K562 (cell line): ENCODE data around the gene KIF26A. TPM values are rescaled to one million over a fixed set of nuclear protein-coding genes. Genes with fewer than 3 reads are reported as not detected.
A peak's percentile ranks its signal among the peaks of the same experiment; 100 is the strongest.

ENCODE experiments used
- ATAC-seq: fragments of 200-7000 bp; cut with Tn5 transposase; 3 replicates; pipeline ENCODE4 v1.9.1; 2020; ENCODE audit warnings: moderate library complexity
- BruUV-seq: library from RNA; stranded (reverse); fragments of 400-500 nt; replicated peaks from 2 replicates; lab custom pipeline; 2021; lab: Mats Ljungman, UMichigan
- CTCF ChIA-PET: fragments of 300-600 bp; formaldehyde crosslinking; extraction: SDS; loops from one replicate; lab custom pipeline; 2021; ENCODE audit warnings: low intra/inter-chr PET ratio; lab: Yijun Ruan, JAX
- POLR2A ChIA-PET: fragments of 300-600, 350-650 bp; sonication (Branson Sonifier 250); formaldehyde crosslinking; extraction: SDS; loops from one replicate; lab custom pipeline; 2021; ENCODE audit warnings: antibody characterized with exemption, inconsistent platforms; lab: Yijun Ruan, JAX
- DNase-seq, 4 experiments: peaks; one replicate each; pipeline versions ENCODE4 v3.0.0 to v3.0.0-alpha.2; 2011 to 2018; ENCODE audit warnings: low spot score in 3 of 4, mixed read lengths in 3 of 4; ENCODE audit errors: extremely low read depth in 1 of 4
- FAIRE-seq: peaks from 2 replicates; lab custom pipeline; 2011; peaks lifted over from hg19 to GRCh38; lab: Jason Lieb, UNC
- H2AFZ ChIP-seq: 2 replicates; pipeline ENCODE4 v1.6.0; 2011; ENCODE audit warnings: low read depth, low read length, control low read depth, inconsistent platforms
- H3K27ac ChIP-seq: fragments of 200-600 bp; 3 replicates; pipeline ENCODE4 v1.8.0; 2011; ENCODE audit warnings: low read depth, mild to moderate bottlenecking, control low read depth, inconsistent platforms, low read length, moderate library complexity, mixed read lengths; ENCODE audit errors: extremely low read depth
- H3K27me3 ChIP-seq, 2 experiments: fragments of 300-600 bp in 1 of 2; 2 replicates in 1 of 2; 3 replicates in 1 of 2; pipeline versions ENCODE4 v1.6.0 to v1.8.0; 2011; ENCODE audit warnings: inconsistent platforms in 2 of 2, low read length in 2 of 2, mild to moderate bottlenecking in 1 of 2, mixed read lengths in 1 of 2, moderate library complexity in 1 of 2; ENCODE audit not compliant: control insufficient read depth in 2 of 2, insufficient read depth in 2 of 2
- H3K36me3 ChIP-seq: fragments of 300-600 bp; 3 replicates; pipeline ENCODE4 v1.8.0; 2011; ENCODE audit warnings: mild to moderate bottlenecking, low read length, inconsistent platforms; ENCODE audit not compliant: control insufficient read depth, insufficient read depth
- H3K4me1 ChIP-seq, 2 experiments: fragments of 200-600 bp in 1 of 2; replicated peaks in 1 of 2; 2 replicates in 1 of 2; 3 replicates in 1 of 2; pipeline versions ENCODE4 v1.5.1 to v1.8.0; 2011; ENCODE audit warnings: inconsistent platforms in 2 of 2, low read length in 2 of 2, mild to moderate bottlenecking in 1 of 2, mixed read lengths in 1 of 2, moderate library complexity in 1 of 2; ENCODE audit not compliant: control insufficient read depth in 2 of 2, insufficient read depth in 2 of 2
- H3K4me2 ChIP-seq: 2 replicates; pipeline ENCODE4 v1.6.1; 2011; ENCODE audit warnings: low read length, control low read depth, inconsistent platforms, mixed read lengths; ENCODE audit not compliant: insufficient read depth
- H3K4me3 ChIP-seq: fragments of 200-600 bp; sonication (generic), shearing (Covaris generic); 2 replicates; pipeline ENCODE4 v1.5.1; 2016; ENCODE audit warnings: control low read depth, inconsistent platforms
- H3K79me2 ChIP-seq: fragments of 200-600 bp; 3 replicates; pipeline ENCODE4 v1.8.0; 2011; ENCODE audit warnings: low read length, inconsistent platforms; ENCODE audit not compliant: control insufficient read depth, insufficient read depth
- H3K9ac ChIP-seq, 2 experiments: 2 replicates each; pipeline versions ENCODE4 v1.6.0 to v1.6.1; 2011; ENCODE audit warnings: low read depth in 2 of 2, low read length in 2 of 2, control low read depth in 1 of 2, inconsistent platforms in 1 of 2, mild to moderate bottlenecking in 1 of 2, mixed read lengths in 1 of 2; ENCODE audit not compliant: insufficient read depth in 1 of 2
- H3K9me1 ChIP-seq: one replicate; pipeline ENCODE4 v1.6.0; 2011; ENCODE audit warnings: inconsistent platforms, mild to moderate bottlenecking, low read length, moderate library complexity; ENCODE audit not compliant: control insufficient read depth, insufficient read depth
- H3K9me3 ChIP-seq: replicated peaks from 2 replicates; pipeline ENCODE4 v1.5.1; 2011; ENCODE audit warnings: low read depth, low read length, inconsistent platforms; ENCODE audit not compliant: control insufficient read depth, insufficient read depth
- H4K20me1 ChIP-seq: replicated peaks from 2 replicates; pipeline ENCODE4 v1.6.1; 2011; ENCODE audit warnings: low read length, inconsistent platforms, mixed read lengths; ENCODE audit not compliant: control insufficient read depth, insufficient read depth
- DIDO1 ChIP-seq: fragments of 450-650 bp; IDR thresholded peaks from 2 replicates; pipeline ENCODE4 v1.6.1; 2016; ENCODE audit warnings: low read depth, missing biosample characterization, missing genetic modification characterization
- ETV5 ChIP-seq: sonication (generic); formaldehyde crosslinking; IDR thresholded peaks from 2 replicates; pipeline ENCODE4 v1.4.0; 2020; ENCODE audit warnings: low read depth, mild to moderate bottlenecking, missing genetic modification reagents
- HNRNPL ChIP-seq: fragments of 200-400 bp; formaldehyde crosslinking; IDR thresholded peaks from 2 replicates; pipeline ENCODE4 v1.6.1; 2017; ENCODE audit warnings: low read depth, mild to moderate bottlenecking, low read length
- RCOR1 ChIP-seq, 2 experiments: IDR thresholded peaks; 2 replicates each; pipeline ENCODE4 v1.6.1; 2012; ENCODE audit warnings: low read depth in 2 of 2, low read length in 2 of 2, borderline replicate concordance in 1 of 2, improper control_type of control experiment in 1 of 2
- SMAD3 ChIP-seq: fragments of 450-650 bp; formaldehyde crosslinking; conservative IDR thresholded peaks from 2 replicates; pipeline ENCODE4 v1.4.0; 2020; ENCODE audit warnings: mild to moderate bottlenecking
- SREBF1 ChIP-seq: fragments of 150-350 bp; IDR thresholded peaks from 2 replicates; pipeline ENCODE4 v1.6.1; 2014; ENCODE audit warnings: antibody characterized with exemption, low read depth, low read length, borderline replicate concordance
- U2AF2 ChIP-seq: fragments of 200-400 bp; formaldehyde crosslinking; optimal IDR thresholded peaks from 2 replicates; pipeline ENCODE3; 2017; ENCODE audit warnings: low read depth, mild to moderate bottlenecking, low read length
- ZFP36 ChIP-seq: fragments of 150-350 bp; IDR thresholded peaks from 2 replicates; pipeline ENCODE4 v1.6.1; 2018; ENCODE audit warnings: low read length, low read depth; ENCODE audit not compliant: partially characterized antibody
- ZNF354B ChIP-seq: fragments of 250-450 bp; sonication (Bioruptor Pico); IDR thresholded peaks from 2 replicates; pipeline ENCODE4 v1.4.0; 2020
- WGBS: fragments of 100-300 bp; shearing (Covaris generic); methylation state at CpG from one replicate; pipeline ENCODE4 v1.1.6; 2016; ENCODE audit warnings: low coverage, mixed read lengths; ENCODE audit not compliant: insufficient coverage; ENCODE audit errors: missing lambda C conversion rate; 5-methylcytosine and 5-hydroxymethylcytosine counted together
- in situ Hi-C: fragments of 300-500 bp; cut with MboI; formaldehyde crosslinking; loops from 4 replicates; pipeline ENCODE4 v1.15.0; 2018; ENCODE audit warnings: inconsistent platforms, mixed read lengths
- intact Hi-C: fragments of 100-400 bp; cut with micrococcal nuclease; formaldehyde crosslinking; loops from 2 replicates; pipeline ENCODE4 v1.14.2; 2022
- polyA plus RNA-seq, 8 experiments: library from polyadenylated mRNA; depleted of rRNA in 4 of 8; stranded (reverse) in 5 of 8; unstranded in 3 of 8; fragments of >200 nt; fragmentation: Nextera tagmentation in 2 of 8; fragmentation: Illumina TruSeq in 1 of 8; extraction: Ambion mirVana in 2 of 8; extraction: Trizol in 1 of 8; gene quantifications; 2 replicates each; pipeline versions ENCODE4 v1.2.1 to v1.2.3, GENCODE V29; 2011 to 2014; ENCODE audit warnings: inconsistent platforms in 1 of 8, missing spikeins in 1 of 8
- total RNA-seq, 7 experiments: library from RNA; depleted of rRNA in 6 of 7; stranded (reverse); fragments of >200 nt in 6 of 7; fragmentation: Illumina TruSeq in 2 of 7; extraction: Trizol in 2 of 7; gene quantifications; 2 replicates each; pipeline versions ENCODE4 v1.2.1 to v1.2.3, GENCODE V29; 2011 to 2021; ENCODE audit warnings: low replicate concordance in 1 of 7
- TF ChIP-seq, protein P1 (sequence below): sonication (generic); formaldehyde crosslinking; IDR thresholded peaks from 2 replicates; pipeline ENCODE4 v1.9.0; 2022; ENCODE audit warnings: mild to moderate bottlenecking, missing genetic modification reagents

KIF26A gene
- total and polyA plus RNA-seq, 9 of the 15 experiments (the other 6 are each of a cell fraction or from before 2014, with no cell fraction given) = 0.04 TPM; not detected in 8

GRCh38 chr14:104150136-104151025 is 12.0 kb downstream of the KIF26A start (continued):
- TF ChIP-seq U2AF2 = no peak

DNA sequence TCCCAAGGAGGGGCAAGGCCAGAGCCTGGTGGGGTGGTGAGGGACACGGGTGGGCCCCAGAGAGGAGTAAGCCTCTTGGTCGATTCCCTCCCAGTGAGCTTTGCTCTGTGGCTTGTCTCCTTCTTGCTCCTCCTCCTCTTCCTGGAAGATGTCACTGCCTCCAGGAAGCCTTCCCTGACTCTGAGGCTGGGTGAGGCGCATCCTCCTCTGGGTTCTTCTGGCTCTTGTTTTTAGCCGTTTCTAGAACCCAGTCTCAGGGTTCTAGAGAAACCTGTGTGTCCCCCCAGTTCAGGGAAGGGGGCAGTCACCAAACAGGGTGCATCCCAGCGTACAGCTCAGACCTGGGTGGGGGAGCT is 12.6 kb downstream of the KIF26A start:
- no peaks in the 10 kb centered on the region for H3K36me3 ChIP-seq
- H3K27me3 ChIP-seq = peaks cover 0 to 18% of the 10 kb centered on the region in 2 experiments; a peak in 2 of 5 replicates
- CTCF ChIA-PET = no interaction called here
- H3K4me3 ChIP-seq = no peak overlapping the region
- intact Hi-C loops (no loop called here), in situ Hi-C loops (no loop called here)
- DNase-seq = no peak
- no peak overlapping the region for H3K9ac ChIP-seq
- no peaks in the 10 kb centered on the region for H3K79me2 ChIP-seq
- H3K9me3 ChIP-seq = no peaks in the 10 kb centered on the region
- no peak overlapping the region for H3K4me2 ChIP-seq
- H3K4me1 ChIP-seq = peaks cover 0 to 31% of the 10 kb centered on the region in 2 experiments; a peak in 2 of 5 replicates
- POLR2A ChIA-PET = no interaction called here
- no TSS peak for BruUV-seq
- WGBS = 14% methylated on average over 1 of the region's 5 CpGs
- H2AFZ ChIP-seq = no peak overlapping the region
- no peaks in the 10 kb centered on the region for H3K9me1 ChIP-seq
- no peak for TF ChIP-seq SMAD3 (CRISPR knock-in tag)
- no peak for TF ChIP-seq ETV5 (CRISPR knock-in tag)
- TF ChIP-seq RCOR1 (IDR thresholded peaks at IDR 0.05; ENCODE audit: borderline replicate concordance in 1 of 2, low read depth in 2 of 2, low read length in 2 of 2) = no peak
- no peak for TF ChIP-seq HNRNPL
- no peak for TF ChIP-seq ZNF354B (CRISPR knock-in tag)
- TF ChIP-seq DIDO1 = no peak
- TF ChIP-seq, protein P1, sequence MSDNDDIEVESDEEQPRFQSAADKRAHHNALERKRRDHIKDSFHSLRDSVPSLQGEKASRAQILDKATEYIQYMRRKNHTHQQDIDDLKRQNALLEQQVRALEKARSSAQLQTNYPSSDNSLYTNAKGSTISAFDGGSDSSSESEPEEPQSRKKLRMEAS = no peak
- no peak for TF ChIP-seq SREBF1
- TF ChIP-seq ZFP36 = peak; percentile 85
- TF ChIP-seq, all 486 proteins: peak for 1
- Histone ChIP-seq H3K27ac (no peak overlapping the region), H4K20me1 (no peaks in the 10 kb centered on the region)
- FAIRE-seq (no peak), ATAC-seq (no peak)
